GM12801 (cell line): ENCODE results near the gene IPO11.

Source experiments
- TF ChIP-seq, protein P1 (sequence below): IDR thresholded peaks from one replicate; pipeline ENCODE4 v1.5.1; 2011; ENCODE audit warnings: control low read depth; ENCODE audit not compliant: insufficient read length; ENCODE audit errors: extremely low read depth

The IPO11 gene

DNA sequence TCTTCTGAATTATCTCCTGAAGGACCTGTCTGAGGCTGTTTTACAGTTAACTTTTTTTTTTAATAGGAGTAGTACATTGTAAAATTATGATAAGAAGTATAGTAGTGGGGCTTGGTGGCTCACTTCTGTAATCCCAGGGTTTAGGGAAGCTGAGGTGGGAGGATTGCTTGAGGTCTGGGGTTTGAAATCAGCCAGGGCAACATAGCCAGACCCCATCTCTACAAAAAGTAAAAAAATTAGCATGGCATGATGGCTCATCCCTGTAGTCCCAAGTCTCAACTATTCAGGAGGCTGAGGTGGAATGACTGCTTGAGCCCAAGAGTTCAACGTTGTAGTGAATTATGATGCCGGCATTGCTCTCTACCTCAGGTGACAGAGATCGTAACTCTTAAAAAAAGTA is 7.0 kb downstream of the IPO11 start:
- TF ChIP-seq, protein P1, sequence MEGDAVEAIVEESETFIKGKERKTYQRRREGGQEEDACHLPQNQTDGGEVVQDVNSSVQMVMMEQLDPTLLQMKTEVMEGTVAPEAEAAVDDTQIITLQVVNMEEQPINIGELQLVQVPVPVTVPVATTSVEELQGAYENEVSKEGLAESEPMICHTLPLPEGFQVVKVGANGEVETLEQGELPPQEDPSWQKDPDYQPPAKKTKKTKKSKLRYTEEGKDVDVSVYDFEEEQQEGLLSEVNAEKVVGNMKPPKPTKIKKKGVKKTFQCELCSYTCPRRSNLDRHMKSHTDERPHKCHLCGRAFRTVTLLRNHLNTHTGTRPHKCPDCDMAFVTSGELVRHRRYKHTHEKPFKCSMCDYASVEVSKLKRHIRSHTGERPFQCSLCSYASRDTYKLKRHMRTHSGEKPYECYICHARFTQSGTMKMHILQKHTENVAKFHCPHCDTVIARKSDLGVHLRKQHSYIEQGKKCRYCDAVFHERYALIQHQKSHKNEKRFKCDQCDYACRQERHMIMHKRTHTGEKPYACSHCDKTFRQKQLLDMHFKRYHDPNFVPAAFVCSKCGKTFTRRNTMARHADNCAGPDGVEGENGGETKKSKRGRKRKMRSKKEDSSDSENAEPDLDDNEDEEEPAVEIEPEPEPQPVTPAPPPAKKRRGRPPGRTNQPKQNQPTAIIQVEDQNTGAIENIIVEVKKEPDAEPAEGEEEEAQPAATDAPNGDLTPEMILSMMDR: no peak

GRCh38 chr5:62421414-62421813 is 8.9 kb downstream of the IPO11 start:
- TF ChIP-seq, protein P1: no peak

DNA sequence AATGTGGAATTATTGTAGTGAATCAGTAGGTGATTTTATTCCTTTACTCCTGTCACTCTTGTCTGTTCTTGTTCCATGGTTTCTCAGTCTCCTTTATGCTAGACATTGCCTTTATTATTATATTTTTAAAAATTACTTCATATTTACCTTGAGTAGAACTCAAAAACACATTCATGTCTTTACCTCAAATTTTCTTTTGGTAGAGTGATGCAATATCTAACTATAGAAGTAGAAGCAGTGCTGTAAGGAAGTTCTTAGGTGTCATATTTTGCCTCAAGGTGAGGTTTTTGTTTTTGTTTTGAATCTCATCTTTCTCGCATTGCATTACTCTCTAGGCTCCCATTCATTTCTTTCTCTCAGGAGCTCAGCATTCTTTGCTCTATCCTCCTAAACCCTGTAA is 12.2 kb downstream of the IPO11 start:
- TF ChIP-seq, protein P1: no peak

DNA sequence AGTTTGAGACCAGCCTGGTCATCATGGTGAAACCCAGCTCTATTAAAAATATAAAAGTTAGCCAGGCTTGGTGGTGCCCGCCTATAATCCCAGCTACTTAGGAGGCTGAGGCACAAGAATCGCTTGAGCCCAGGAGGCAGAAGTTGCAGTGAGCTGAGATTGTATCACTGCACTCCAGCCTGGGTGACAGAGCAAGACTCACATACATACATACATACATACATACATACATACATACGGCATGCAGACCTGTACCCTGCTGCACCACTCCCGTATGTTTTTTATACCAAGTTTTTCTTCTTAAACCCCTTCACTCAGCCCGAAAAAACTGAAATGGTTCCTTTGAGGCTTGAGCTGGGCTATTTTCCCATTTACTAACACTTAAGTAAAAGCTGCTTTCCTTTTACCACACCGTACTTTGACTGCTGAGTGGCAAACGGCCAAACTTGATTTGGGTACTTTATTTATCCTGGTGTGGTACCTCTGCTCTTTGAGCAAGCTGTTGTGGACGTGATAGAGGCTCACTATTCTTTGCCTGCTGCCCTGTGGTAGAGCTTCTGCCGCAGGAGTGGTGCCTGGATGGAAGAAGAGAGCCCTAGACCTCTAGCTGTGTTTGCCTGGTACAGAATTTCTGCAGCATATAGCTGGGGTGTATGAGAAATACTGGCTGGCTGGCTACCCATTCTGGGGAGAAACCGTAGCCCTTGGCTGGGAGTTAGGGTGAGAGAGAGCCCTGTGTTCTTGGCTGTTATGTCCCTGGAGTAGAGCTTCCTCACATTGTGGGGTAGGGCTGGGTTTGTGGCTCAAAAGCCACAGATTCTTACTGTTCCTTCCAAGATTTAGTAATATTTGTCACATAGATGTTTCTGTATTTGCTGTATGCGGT is 19.4 kb downstream of the IPO11 start:
- TF ChIP-seq, protein P1: no peak

DNA sequence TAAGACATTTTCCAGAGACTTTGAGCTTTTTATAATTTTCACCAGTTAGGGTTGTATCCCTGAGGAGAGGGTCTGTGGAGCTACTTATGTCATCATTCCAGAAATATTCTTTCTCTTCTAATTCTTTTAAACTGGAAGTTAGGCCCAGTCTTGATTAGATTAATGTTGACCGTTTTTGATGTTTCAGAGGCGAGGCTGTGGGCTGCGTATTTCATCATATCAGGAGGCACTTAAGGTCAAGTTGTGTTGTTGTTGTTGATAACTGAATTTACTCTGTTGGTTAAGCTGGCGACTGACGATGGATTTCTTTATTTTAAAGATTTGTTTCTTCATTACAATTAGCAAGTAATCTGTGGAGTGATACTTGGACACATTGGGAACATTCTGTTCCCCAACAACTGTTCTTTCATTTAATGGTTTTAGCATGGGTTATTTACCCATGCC is 20.1 kb downstream of the IPO11 start:
- TF ChIP-seq, protein P1: no peak

DNA sequence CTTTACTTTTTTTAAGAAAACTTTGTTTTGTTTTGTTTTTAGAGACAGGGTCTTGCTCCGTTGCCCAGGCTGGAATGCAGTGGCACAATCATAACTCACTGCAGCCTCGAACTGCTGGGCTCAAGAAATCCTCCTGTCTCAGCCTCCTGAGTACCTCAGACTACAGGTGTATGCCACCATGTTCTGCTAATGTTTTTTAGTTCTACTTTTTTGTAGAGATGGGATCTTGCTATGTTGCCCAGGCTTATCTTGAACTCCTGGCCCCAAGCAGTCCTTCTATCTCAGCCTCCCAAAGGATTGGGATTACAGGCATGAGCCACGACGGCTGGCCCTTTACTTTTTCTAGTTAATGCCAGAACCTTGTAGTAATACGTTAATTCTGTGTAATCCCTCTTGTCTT is 36.0 kb downstream of the IPO11 start:
- TF ChIP-seq, protein P1: no peak

- TF ChIP-seq, protein P1: no peak
These were observed 37.7 kb downstream of the IPO11 start for GRCh38 chr5:62450259-62450658.
